GM21381 (cell line): ENCODE data around the gene GIPC2.
"Not testable (repeated sequence)": the region's sequence is repeated elsewhere in the genome, so short reads cannot be mapped to it uniquely, and the experiment has no call there.

Source experiments
- ATAC-seq: cut with Tn5 transposase; IDR thresholded peaks from one replicate; pipeline ENCODE4 v1.9.1; 2021; ENCODE audit warnings: mild to moderate bottlenecking, moderate library complexity; ENCODE audit not compliant: unreplicated experiment

Gene GIPC2, protein sequence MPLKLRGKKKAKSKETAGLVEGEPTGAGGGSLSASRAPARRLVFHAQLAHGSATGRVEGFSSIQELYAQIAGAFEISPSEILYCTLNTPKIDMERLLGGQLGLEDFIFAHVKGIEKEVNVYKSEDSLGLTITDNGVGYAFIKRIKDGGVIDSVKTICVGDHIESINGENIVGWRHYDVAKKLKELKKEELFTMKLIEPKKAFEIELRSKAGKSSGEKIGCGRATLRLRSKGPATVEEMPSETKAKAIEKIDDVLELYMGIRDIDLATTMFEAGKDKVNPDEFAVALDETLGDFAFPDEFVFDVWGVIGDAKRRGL

DNA sequence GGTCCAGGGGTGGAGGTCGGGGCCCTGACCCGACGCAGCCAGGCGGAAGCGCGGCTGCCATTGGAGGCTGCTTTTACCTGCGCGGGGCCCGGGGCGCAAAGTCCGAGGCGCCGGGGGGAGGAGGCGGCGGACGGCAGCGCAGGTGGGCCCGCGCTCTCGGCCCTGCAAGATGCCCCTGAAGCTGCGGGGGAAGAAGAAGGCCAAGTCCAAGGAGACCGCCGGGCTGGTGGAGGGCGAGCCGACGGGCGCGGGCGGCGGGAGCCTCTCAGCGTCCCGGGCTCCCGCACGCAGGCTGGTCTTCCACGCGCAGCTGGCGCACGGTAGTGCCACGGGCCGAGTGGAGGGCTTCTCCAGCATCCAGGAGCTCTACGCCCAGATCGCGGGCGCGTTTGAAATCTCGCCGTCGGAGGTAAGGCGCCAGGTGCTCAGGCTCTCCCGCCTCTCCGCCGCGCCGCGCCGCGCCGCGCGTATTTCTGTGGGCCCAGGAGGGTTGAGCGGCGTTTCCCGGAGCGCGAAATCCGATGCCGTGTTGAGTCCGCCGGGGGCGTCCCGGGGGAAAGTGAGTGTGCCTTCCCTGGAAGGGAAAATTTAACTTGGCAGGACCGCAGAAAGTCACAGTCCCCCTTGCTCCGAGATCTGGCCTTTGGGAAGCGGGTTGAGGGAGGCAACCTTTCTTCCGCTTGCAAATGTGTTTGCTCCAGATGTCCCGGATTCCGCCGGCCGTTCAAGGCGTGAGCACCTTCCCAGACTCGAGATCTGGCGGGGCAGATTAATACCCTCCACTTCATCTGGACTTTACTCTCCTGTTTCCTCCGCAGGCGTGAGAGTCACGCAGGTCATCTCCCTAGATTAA, at the start of gene GIPC2:
TSS of gene GIPC2 (plus strand) at position 41 of the 853 bp plus-strand sequence. CDS start at position 170, 129 bp downstream.
- no peak for ATAC-seq

DNA sequence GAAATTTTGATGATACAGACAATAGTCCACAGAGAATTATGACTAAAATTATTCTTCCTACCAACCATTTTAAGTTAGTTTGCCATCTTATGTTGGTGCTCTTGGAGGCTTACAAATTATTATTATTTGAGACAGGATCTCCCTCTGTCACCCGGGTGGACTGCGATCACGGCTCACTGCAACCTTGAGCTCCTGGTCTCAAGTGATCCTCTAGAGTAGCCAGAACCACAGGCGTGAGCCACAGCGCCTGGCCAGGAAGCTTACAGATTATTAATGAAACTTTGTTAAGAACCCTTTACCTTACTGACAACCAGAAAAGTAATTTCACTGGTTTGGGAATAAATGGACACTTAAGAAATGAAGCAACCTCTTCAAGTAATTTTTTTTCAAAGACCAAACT, 49.0 kb upstream of the GIPC2 start:
- ATAC-seq, result no peak

DNA sequence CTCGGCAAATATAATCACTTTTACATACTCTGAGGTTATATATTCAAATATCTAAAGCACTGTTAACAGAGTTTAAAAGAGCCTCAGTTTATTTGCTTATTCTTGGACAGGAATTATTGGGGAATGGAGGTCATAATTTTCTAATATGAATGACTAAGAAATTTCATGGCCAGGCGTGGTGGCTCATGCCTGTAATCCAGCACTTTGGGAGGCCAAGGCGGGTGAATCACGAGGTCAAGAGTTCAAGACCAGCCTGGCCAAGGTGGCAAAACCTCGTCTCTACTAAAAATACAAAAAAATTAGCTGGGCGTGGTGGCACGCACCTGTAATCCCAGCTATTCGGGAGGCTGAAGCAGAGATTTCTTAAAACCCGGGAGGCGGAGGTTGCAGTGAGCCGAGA, 45.2 kb upstream of the GIPC2 start:
- not testable (repeated sequence) for ATAC-seq

DNA sequence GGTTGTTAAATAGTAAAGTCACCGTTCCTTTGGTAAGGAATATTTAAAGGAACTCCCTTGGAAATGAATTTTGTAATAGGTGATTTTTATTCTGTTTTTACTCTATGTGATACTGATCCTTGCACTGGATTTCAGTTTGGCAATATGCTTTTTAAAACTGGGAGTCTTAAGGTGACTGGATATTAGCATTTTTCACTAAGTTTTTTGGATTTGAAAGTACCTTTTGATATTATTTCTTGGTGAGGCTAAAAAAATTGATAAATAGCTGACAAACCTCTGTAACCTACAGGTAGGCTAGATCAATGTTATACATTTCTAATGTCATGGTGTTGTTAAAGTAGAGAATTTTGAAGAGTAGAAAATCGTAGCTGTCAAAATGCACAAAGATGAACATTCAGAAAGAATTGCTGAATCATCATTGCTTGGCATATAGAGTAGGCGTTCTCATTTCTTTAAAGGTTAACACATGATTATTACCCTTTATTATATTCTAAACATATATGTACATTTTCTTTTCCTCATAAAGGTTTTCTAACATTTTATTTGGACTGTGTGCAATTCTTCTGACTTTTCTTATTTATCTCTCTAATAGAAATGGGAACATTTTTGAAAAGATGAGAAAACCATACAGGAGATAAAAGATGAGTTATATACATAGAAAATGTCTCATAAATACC, 42.6 kb upstream of the GIPC2 start:
- no peak for ATAC-seq

DNA sequence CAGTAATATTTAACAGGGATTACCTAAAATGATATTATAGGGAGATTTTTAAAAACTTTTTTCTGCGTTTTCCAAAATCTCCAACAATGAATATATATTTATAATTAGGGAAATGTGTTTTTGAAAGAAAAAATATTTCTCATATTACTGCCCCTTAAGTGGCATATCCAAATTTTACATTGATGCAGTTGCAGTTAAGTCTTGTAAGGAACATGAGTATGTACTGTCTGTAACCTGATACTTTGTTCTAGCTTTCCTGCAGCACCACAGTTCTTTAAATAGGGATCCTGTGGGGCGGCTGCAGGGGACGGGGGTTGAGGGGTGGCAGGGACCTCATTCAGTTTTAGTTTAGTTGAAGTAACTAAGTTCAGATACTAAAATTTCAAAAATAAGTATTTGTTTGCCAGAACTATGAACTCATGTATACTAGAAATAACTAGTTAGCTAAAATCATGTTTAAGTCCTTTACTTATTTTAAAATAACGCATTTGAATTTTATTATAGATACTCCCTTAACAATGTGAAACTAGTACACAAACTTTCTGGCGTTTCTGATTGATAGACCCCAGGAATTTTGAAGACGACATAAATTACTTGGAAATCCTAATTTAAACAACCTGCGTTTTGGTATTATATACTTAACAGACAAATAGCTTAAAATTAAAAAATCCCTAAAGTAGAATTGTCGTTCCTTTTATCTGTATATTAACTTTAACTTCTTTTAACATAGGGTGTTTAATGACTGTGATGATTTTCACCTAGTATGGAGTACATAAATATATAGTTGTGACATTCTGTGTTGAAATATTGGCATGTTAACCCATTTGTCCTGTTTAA, 41.7 kb upstream of the GIPC2 start:
- ATAC-seq, result peak; percentile 42

DNA sequence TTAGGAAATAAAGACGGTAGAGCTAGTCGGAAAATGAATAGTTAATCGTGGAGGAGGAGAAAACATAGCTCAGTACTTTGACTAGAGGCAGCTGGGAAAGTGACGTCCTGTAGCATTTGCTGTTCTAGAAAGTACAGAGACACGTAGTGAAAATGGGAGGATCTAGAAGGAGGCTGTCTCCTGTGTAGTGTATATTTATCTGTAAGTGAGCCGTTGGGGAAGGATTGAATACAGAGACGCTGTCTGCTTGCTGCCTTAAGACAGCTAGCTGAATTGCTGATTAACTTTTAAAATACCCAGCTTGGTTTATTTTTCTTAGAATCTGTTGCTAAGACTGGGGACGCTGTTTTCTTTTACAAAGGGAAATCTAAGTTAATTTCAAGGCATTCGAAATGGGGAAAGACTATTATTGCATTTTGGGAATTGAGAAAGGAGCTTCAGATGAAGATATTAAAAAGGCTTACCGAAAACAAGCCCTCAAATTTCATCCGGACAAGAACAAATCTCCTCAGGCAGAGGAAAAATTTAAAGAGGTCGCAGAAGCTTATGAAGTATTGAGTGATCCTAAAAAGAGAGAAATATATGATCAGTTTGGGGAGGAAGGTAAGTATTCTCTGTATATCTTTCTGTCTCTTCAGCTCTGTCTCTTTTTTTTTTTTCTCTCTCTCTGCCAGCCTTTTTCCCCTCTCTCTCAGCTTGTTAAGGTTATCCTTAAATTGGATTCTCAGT, 40.9 kb upstream of the GIPC2 start, which contains the start of gene DNAJB4:
TSS of gene DNAJB4 (plus strand) at position 221 of the 729 bp plus-strand sequence. CDS start at position 393, 172 bp downstream.
- peak; percentile 98 for ATAC-seq

DNA sequence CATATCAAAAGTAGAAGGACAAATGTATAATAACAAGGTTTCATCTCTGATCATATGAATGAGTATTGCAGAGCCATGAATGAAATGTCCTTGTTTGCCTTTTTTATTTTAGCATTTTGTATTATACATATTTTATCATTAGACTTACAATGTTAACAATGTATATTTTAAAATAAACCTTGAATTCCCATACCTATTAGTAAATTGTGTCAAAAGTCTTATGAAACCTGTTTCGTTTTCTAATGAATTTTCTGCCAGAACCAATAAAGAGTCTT, 40.4 kb upstream of the GIPC2 start:
- ATAC-seq, result no peak

DNA sequence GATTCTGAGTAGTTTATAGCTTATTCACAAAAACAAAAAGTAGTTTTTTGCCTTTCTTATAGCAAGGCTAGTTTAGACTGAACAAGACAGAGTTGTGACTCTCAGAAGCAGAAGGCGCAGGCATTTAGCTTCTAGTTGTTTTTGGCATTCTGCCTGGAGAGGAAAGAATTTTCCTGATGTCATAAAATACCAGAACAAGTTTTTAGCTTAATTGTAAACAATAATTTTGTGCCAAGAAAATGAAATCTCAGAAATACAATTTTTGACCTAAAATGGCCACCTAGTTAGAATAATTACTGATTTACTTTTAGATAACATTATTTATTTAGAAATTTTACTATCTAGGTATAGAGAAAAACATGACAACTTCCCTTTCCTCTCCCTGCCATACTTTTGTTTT, 40.0 kb upstream of the GIPC2 start:
- ATAC-seq, result no peak

DNA sequence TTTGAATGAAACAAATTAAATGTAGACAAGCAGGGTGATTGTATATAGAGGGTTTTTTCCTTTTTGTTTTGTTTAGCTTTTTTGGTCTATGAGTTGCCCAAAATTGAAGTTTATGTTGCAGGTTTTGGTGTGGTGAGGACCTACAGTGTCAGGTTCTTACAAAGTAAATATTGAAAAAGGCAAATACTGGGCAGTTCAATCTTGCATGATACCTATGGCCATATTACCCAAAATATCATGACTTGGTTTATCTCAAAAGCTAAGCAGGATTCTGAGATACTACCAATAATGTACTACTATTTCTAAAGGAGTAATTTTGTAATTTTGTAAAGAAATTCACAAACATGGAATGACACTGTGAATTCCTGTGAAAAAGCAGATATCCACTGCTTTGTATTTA, 39.2 kb upstream of the GIPC2 start:
- no peak for ATAC-seq

DNA sequence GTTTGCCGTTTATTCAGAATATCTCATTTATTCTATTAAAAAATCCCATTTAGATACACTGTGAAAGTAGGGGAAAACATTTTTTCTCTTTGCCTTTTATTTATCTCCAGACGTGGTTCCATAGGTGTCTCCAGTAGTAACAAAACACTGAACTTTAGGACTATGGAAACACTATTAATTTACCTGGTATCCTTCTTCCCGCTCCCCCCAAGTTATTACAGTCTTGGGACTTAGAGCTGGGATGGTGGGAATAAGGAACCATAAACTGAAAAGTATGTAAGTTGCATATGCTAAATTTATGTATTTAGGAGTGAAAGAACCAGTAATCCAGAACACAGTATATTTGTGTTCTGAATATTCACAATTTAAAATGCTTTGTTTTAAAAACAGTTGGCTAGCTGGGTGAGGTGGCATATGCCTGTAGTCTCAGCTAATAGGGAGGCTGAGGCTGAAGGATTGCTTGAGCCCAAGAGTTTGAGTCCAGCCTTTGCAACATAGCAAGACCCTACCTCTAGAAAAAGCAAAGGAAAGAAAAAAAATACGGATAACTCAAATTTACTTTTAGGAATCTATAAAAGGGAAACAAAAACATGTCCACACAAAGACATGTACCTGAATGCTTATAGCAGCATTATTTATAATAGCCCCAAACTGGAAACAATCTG, 38.0 kb upstream of the GIPC2 start:
- ATAC-seq, result no peak

DNA sequence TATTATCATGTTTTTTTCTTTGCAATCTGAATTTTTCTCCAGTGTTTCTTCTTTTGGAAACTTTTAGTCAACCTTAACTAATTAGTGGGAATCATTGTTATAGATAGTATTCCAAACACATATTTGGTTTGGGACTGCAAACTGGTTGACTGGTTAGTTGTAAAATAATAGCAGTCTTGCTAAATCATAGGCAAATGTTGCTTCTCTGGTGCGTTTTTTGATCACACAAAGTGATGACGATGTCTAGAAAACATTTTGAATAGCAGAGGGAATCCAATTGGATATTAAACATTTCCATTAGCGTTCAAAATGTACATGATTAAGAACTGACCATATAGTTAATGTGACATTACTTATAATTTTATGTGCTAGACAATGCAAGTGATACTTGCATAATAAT, 36.5 kb upstream of the GIPC2 start:
- no peak for ATAC-seq

DNA sequence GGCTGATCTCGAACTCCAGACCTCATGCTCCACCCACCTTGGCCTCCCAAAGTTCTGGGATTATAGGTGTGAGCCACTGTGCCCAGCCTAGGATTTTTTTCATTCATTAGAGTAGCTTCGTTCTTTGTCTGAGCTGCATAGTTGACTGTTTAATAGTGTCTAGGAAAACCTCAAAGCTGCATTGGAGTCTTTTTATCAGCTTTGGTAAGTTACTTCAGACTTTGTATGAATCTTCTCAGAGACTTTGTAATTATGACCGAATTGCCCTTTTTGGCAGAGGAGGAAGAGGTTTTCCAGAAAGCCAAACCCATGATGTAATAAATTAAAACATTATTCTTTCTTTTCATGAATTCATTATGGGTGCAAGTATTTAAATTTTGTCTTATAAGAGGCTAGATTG, 35.9 kb upstream of the GIPC2 start:
- ATAC-seq, result no peak

DNA sequence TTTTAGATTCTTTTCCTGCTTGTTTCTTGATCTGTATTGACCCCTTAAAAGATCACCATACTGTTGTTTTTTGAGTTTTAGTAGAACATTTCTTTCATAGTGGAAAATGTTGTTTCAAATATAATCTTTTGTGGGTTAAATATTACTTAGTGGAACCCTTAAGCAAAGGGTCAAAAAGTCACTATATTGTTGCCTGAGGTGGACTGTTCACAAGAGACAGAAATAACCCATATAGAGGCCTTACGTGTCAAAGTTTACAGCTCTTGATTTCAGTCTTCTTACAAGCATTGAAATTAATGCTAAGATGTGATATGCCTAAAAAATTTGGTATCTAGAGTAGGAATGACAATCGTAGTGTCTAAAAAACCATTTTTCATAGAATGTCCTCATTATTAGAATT, 34.7 kb upstream of the GIPC2 start:
- ATAC-seq, result no peak

DNA sequence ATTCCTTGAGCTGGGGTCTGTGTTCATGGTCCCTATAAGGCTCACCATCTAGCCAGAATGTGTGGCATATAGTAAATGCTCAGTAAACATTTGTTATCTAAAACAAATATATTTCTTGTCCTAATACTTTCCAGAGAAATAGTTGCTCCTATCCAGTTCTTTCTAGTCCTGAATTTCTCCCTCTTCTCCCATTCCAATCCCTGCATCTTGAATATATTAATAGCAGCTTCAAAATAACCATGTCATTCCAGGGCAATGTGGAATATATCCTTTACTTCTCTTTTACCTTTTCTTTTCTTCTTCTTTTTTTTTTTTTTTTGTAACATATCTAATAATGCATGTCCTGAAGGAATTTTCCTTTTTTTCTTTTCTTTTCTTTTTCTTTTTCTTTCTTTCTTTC, 30.6 kb upstream of the GIPC2 start:
- ATAC-seq, result no peak

DNA sequence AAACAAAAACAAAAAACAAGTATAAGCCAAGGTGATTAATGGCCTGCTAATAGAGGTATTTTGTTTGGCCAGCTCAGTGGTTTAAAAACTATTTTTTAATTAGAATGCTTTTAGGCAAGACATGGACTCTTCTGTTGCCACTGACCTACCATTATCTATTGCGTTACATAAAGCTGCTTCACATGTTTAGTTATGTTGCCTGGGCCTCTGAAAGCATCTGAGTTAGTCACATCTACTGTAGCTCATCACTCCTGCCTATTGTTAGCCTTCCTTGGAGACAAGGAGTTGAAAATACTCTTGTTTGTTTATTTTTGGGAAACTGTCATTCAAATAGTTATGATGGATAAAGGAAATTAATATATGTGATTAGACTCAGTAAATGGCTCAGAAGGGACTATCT, 26.7 kb upstream of the GIPC2 start:
- no peak for ATAC-seq

DNA sequence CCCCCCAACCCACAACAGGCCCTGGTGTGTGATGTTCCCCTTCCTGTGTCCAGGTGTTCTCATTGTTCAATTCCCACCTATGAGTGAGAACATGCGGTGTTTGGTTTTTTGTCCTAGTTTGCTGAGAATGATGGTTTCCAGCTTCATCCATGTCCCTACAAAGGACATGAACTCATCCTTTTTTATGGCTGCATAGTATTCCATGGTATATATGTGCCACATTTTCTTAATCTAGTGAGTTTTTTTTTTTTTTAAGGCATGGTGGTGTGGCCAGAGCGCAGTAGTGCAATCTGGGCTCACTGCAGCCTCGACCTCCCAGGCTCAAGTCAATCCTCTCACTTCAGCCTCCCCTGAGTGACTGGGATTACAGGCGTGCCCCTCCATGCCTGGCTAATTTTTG, 24.6 kb upstream of the GIPC2 start:
- ATAC-seq, result not testable (repeated sequence)

DNA sequence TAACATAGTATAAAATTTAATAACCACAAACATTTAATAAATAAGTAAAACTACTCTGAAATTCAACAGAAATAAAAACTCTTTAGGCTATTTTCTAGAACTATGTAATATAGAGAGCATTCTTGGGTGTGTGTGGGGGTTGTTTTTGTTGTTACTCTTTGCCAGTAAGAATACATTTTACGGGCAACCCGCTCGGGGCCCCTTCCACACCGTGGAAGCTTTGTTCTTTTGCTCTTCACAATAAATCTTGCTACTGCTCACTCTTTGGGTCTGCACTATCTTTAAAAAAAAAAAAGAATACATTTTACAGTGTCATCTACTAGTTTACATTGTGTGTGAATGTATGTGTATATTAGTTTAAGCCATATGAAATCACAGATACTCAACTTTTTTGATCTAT, 16.0 kb upstream of the GIPC2 start:
- no peak for ATAC-seq

DNA sequence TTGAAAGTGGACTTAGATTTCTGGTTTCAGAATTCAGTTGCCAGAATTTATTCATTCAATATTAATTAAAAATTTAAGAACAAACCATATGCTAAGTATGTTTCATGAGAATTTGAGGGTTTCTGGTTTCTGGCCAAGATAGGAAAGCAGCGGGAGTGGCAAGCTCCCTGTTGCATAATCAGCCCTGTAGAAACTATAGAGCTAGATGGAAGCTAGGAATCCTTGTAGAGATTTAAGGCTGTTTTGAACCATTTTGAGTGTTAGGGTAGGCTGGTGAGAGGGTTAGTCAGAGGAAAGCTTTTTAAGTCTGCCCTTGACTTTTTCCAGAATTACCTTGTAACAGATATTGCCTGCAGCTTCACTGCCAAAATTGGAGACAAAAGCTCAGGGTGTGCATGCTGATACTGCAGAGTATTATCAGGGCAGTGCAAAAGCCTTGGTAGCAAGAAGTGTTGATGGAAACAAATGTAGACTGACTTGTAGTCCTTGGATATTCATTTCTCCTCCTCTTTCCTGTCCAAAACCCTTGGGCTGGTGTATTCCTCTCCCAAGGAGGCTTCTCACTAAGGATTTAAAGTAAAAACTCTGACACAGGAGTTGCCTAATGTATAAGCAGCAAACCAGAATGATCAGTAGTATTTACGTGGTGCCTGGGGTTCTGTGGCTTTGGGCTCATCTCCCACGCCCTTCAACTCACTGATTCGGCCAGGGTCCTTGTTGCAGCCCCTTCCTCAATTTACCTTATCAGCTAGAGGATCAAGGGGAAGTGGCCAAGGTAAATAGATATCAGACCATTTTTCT, 12.6 kb upstream of the GIPC2 start:
- ATAC-seq, result no peak

DNA sequence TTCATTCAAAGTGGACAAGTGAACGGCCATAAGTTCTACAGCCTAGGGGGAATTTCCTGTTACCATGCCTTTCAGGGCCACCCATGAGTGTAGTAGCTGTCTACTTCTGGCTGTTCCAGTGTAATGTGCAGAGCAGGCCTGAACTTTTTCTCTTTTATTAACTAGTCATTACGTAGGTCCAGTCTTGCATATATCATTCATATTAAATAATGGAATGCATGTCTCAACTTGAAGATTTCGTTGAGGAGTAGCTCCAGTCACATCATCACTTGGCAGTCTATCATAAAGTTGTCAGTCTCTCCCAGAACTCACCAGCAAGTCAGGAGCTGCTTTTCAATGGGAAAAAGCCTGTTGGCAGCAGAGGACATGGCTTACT, 12.0 kb upstream of the GIPC2 start:
- no peak for ATAC-seq
